GM21381 (cell line): ENCODE results near the gene RRBP1.

Experiments
- ATAC-seq: cut with Tn5 transposase; IDR thresholded peaks from one replicate; pipeline ENCODE4 v1.9.1; 2021; ENCODE audit warnings: mild to moderate bottlenecking, moderate library complexity; ENCODE audit not compliant: unreplicated experiment

The RRBP1 gene

GRCh38 chr20:17587148-17587547, 94.9 kb downstream of the RRBP1 start:
- no peak for ATAC-seq

GRCh38 chr20:17586250-17586649, 95.8 kb downstream of the RRBP1 start:
- no peak for ATAC-seq

GRCh38 chr20:17584689-17585088, 97.4 kb downstream of the RRBP1 start:
- ATAC-seq, result no peak

DNA sequence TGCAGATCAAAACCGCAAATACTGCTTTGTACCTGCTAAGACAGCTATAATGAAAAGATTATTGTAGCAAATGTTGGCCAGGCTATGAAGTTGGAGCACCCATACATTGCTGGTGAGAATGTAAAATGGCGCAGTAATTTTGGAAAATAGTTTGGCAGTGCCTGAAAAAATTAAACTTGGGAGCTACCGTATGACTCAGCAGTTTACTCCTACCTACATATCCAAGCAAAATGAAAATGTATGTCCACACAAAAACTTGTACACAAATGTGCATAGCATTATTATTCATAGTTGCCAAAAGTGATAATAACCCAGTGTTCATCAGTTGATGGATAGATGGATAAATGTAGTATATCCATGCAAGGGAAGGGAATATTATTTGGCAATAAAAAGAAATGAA, 98.9 kb downstream of the RRBP1 start:
- ATAC-seq, result no peak

DNA sequence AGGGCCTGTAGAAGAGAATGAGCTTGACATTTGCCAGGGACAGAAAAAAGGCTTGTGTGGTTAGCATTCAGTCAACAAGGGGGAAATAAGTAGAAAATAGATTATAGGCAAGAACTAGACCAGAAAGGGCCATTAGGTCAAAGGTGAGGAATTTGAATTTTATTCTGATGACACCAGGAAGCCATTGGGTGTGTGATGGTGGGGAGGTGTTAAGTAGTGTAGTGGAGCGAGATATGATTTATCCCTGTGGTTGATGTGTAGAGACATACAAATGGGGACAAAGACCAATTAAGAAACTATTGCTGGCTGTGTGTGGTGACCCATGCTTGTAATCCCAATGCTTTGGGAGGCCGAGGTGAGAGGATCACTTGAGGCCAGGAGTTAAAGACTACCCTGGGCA, 101.1 kb downstream of the RRBP1 start:
- no peak for ATAC-seq

- no peak for ATAC-seq
These were observed 102.5 kb downstream of the RRBP1 start for GRCh38 chr20:17579369-17580039.

- ATAC-seq, result no peak
These were observed 105.8 kb downstream of the RRBP1 start for GRCh38 chr20:17576215-17576614.

- no peak for ATAC-seq
These were observed 108.6 kb downstream of the RRBP1 start for GRCh38 chr20:17573463-17573862.

DNA sequence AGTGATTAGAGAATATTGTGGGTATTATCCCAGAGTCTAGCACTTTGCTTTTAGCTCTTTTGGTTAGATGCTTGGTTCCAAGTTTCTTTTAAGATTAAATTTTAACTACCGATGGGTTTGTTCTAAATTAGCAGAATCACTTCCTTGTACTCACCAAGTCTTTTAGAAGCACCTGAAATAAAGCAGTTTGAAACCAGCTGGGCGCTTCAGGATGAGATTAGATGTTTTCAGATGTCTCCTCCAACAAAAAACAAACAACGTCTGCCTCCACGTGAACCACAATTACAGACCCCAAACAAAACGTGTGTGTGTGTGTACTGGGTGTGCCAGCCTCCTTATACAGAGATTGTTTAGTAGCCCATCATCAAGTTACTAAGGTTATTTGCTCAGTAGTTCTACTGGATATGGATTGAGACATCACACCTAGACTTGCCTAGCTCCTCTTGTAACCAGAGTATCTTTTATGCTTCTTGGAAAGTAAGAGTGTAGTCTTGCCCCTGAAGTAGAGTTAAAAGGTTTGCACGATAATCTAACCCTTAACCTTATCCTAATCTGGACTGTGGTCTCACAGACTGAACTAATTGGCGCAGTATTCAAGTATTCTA, 109.9 kb downstream of the RRBP1 start:
- no peak for ATAC-seq

- ATAC-seq, result no peak
These were observed 110.9 kb downstream of the RRBP1 start for GRCh38 chr20:17571153-17571527.

GRCh38 chr20:17570347-17571152, 111.5 kb downstream of the RRBP1 start:
- ATAC-seq, result peak; percentile 36

DNA sequence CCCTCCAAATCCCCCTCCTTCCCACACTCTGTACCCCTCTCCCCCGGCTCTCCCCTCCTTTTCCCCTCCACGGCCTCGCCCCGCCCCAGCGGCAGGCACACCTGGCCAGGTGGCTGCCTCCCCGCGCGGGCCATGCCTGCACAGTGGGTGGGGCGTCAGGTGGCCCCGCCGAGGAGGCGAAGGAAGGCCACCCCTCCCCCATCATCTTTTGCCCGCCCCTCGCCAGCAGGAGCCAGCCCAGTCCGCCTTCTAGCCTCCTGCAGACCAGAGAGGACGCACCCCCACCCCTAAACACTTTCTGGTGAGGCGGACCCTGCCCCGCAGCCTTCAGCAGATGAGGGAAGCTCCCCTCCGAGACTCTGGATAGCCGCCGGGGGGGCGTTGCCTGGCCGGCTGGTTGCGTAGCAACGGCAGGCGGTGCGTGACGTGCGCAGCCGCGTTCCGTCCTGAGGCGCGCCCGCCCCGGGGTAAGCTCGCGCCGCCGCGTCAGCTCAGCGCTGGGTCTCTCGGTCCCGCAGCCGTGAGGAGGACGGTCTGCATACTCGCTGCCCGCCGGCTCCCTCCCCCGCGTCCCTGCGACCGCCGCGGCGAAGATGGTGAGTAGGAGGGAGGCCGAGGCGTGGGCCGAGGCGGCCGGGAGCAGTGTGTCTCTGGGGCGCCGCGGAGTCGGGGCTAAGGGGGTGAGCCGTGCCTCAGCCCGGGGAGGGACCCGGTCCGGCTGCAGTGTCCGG, 112.3 kb downstream of the RRBP1 start, which contains the start of gene DSTN:
DSTN (plus strand) TSS at position 460 of the 731 bp plus-strand sequence; CDS start at position 594, 134 bp downstream.
- ATAC-seq, result peak; percentile 94

- no peak for ATAC-seq
These were observed 113.0 kb downstream of the RRBP1 start for GRCh38 chr20:17568972-17569521.

DNA sequence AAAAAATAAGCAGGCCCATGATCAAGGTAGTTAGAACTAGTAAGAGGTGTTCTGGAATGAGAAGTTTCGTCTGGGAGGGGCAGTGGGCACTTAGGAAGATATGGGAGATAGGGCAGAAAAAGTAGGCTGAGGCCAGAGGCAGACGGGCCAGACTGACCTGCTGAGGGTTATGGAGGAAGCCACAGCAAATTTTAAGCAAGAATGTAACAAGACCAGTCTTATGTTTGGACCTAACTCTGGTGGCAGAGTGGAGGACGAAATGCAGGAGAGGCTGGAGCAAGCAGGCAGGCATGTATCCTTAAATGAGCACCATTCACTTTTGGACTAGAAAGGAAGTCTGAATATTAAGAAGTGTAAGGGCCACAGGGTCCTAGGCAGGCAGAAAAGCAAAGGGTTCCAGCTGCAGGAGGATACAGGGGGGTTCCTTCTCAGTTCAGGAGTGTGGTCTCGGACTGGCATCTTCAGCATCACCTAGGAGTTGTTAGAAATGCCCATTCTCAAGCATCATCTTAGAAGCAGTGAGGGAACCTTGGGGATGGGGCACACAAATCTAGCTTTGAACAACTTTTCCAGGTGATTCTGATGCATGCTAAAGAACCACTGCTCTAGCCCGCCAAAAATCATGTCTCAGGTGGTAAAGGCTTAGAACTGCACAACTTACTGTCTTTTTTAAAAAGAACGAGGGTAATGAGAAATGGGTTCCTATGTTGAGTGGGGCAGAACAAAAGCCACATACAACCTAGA, 113.8 kb downstream of the RRBP1 start:
- ATAC-seq, result no peak

DNA sequence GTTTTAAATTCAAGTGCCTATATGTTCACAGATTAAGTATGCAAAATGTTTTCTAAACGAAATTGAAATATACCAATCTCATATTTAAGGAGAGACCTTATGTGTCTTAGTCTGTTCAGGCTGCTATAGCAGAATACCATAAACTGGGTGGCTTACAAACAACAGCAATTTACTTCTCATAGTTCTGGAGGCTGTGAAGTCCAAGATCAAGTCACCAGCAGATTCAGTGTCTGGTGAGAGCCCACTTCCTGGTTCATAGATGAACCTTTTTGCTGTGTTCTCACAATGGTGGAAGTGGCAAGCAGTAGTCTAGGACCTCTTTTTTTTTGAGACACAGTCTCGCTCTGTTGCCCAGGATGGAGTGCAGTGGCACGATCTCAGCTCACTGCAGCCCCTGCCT, 115.7 kb downstream of the RRBP1 start:
- ATAC-seq, result no peak

GRCh38 chr20:17565169-17565845, 116.7 kb downstream of the RRBP1 start:
- no peak for ATAC-seq
